ENCODE results near the gene CLDN9.

Gene CLDN9

GRCh38 chr16:3004781-3005284 lies 7.9 kb upstream of the CLDN9 start (continued):
- no peak for TF ChIP-seq REST (tag by site-specific recombination; IDR thresholded peaks at IDR 0.05)

DNA sequence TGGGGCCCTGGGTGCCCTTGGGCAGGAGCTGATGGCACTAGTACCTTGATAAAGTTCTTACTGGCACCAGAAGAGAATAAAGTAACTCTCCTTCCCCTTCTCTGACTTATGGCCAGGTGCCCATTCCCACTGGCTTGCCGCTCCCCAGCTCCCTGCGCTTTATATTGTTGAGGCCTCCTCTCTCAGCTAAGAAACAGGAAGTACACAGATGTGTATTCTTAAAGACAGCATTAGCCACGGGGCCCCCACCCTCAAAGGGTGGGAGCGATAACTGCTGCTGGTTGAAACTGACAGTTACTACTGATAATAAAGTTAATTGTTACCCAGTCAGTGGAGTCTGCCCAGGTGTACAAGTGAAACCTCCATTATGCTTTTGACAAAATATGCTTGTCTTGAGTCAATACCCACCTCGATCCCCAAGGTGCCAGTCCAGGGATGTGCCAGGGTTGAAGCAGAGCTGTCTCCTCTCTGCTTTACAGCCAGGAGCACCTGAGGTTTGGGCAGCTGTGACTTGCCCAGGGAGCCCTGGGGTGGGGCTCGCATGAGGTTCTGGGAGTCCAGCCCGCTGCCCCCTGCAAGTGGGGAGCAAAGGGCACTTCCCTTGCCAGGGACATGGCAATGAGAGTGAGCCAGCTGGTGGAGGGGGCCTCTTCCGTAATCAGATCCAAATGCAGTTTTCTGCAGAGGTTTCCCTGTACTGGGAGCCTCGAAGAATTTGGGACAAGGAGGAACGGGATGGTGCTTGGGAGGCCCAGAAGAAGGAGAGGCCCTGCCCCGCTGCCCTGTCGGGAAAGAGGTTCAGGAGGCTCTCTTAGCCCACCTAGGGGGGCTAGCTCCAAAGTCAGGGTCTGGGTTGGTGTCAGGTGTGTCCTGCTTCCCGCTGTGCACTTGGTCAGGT lies 5.4 kb upstream of the CLDN9 start:
- no peak overlapping the region for H3K27ac ChIP-seq (ENCODE audit: extremely low read depth, low read depth, low read length)
- ChIA-PET CTCF (interaction anchor here (0.6 to 9.6 kb wide), 2 partner anchors 24 to 108 kb away, joined by 3 to 149 read pairs; no protein-coding TSS in a partner anchor), POLR2A (interaction anchor here (12.4 kb wide), 1 partner anchor 16 kb away, joined by 247 read pairs; the partner anchor contains the start of genes CLDN6, HCFC1R1, THOC6 and TNFRSF12A)
- TF ChIP-seq ZNF391 (tag by site-specific recombination; IDR thresholded peaks at IDR 0.05; ENCODE audit: borderline replicate concordance, low read depth), result no peak
- no peak for TF ChIP-seq ZNF354C (tag by site-specific recombination; IDR thresholded peaks at IDR 0.05; ENCODE audit: borderline replicate concordance, low read depth)
- no peak for TF ChIP-seq GLI4 (tag by site-specific recombination; IDR thresholded peaks at IDR 0.05)
- no peak for TF ChIP-seq ZNF639 (tag by site-specific recombination; IDR thresholded peaks at IDR 0.05)
- TF ChIP-seq, protein P1, sequence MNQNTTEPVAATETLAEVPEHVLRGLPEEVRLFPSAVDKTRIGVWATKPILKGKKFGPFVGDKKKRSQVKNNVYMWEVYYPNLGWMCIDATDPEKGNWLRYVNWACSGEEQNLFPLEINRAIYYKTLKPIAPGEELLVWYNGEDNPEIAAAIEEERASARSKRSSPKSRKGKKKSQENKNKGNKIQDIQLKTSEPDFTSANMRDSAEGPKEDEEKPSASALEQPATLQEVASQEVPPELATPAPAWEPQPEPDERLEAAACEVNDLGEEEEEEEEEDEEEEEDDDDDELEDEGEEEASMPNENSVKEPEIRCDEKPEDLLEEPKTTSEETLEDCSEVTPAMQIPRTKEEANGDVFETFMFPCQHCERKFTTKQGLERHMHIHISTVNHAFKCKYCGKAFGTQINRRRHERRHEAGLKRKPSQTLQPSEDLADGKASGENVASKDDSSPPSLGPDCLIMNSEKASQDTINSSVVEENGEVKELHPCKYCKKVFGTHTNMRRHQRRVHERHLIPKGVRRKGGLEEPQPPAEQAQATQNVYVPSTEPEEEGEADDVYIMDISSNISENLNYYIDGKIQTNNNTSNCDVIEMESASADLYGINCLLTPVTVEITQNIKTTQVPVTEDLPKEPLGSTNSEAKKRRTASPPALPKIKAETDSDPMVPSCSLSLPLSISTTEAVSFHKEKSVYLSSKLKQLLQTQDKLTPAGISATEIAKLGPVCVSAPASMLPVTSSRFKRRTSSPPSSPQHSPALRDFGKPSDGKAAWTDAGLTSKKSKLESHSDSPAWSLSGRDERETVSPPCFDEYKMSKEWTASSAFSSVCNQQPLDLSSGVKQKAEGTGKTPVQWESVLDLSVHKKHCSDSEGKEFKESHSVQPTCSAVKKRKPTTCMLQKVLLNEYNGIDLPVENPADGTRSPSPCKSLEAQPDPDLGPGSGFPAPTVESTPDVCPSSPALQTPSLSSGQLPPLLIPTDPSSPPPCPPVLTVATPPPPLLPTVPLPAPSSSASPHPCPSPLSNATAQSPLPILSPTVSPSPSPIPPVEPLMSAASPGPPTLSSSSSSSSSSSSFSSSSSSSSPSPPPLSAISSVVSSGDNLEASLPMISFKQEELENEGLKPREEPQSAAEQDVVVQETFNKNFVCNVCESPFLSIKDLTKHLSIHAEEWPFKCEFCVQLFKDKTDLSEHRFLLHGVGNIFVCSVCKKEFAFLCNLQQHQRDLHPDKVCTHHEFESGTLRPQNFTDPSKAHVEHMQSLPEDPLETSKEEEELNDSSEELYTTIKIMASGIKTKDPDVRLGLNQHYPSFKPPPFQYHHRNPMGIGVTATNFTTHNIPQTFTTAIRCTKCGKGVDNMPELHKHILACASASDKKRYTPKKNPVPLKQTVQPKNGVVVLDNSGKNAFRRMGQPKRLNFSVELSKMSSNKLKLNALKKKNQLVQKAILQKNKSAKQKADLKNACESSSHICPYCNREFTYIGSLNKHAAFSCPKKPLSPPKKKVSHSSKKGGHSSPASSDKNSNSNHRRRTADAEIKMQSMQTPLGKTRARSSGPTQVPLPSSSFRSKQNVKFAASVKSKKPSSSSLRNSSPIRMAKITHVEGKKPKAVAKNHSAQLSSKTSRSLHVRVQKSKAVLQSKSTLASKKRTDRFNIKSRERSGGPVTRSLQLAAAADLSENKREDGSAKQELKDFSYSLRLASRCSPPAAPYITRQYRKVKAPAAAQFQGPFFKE (tag by site-specific recombination; IDR thresholded peaks at IDR 0.05; ENCODE audit: borderline replicate concordance), result no peak
- no peak for TF ChIP-seq ZNF146 (tag by site-specific recombination; IDR thresholded peaks at IDR 0.05)
- no peak for TF ChIP-seq ZNF791 (tag by site-specific recombination; IDR thresholded peaks at IDR 0.05)
- TF ChIP-seq YY2 (tag by site-specific recombination; IDR thresholded peaks at IDR 0.05), result no peak
- TF ChIP-seq ZBTB20 (tag by site-specific recombination; IDR thresholded peaks at IDR 0.05), result no peak
- TF ChIP-seq, protein P2, sequence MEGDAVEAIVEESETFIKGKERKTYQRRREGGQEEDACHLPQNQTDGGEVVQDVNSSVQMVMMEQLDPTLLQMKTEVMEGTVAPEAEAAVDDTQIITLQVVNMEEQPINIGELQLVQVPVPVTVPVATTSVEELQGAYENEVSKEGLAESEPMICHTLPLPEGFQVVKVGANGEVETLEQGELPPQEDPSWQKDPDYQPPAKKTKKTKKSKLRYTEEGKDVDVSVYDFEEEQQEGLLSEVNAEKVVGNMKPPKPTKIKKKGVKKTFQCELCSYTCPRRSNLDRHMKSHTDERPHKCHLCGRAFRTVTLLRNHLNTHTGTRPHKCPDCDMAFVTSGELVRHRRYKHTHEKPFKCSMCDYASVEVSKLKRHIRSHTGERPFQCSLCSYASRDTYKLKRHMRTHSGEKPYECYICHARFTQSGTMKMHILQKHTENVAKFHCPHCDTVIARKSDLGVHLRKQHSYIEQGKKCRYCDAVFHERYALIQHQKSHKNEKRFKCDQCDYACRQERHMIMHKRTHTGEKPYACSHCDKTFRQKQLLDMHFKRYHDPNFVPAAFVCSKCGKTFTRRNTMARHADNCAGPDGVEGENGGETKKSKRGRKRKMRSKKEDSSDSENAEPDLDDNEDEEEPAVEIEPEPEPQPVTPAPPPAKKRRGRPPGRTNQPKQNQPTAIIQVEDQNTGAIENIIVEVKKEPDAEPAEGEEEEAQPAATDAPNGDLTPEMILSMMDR (tag by site-specific recombination; IDR thresholded peaks at IDR 0.05), result no peak
- no peak for TF ChIP-seq ZNF76 (tag by site-specific recombination; IDR thresholded peaks at IDR 0.05; ENCODE audit: borderline replicate concordance, low read depth)
- TF ChIP-seq OSR2 (tag by site-specific recombination; IDR thresholded peaks at IDR 0.05), result no peak
- no peak for TF ChIP-seq ZNF140 (tag by site-specific recombination; IDR thresholded peaks at IDR 0.05)
- TF ChIP-seq PBX3 (CRISPR knock-in tag; IDR thresholded peaks at IDR 0.05), result no peak
- no peak for TF ChIP-seq ZNF302 (tag by site-specific recombination; IDR thresholded peaks at IDR 0.05; ENCODE audit: low read depth)
- H3K4me1 ChIP-seq (ENCODE audit: control insufficient read depth, insufficient read depth, low read length), result no peaks in the 10 kb centered on the region; the same call in 1 of the 2 replicates
- no peaks in the 10 kb centered on the region for H3K36me3 ChIP-seq (ENCODE audit: control insufficient read depth in 2 of 2, insufficient read depth in 1 of 2, low read length in 2 of 2)
- H3K9me3 ChIP-seq (ENCODE audit: control insufficient read depth, insufficient read depth, low read depth, low read length), result no peaks in the 10 kb centered on the region
- H3K4me3 ChIP-seq (ENCODE audit: low read depth, low read length), result no peak overlapping the region

Measured in HEK293 (cell line).